Measurements from ENCODE around the gene RIOK1.

RIOK1 gene

DNA sequence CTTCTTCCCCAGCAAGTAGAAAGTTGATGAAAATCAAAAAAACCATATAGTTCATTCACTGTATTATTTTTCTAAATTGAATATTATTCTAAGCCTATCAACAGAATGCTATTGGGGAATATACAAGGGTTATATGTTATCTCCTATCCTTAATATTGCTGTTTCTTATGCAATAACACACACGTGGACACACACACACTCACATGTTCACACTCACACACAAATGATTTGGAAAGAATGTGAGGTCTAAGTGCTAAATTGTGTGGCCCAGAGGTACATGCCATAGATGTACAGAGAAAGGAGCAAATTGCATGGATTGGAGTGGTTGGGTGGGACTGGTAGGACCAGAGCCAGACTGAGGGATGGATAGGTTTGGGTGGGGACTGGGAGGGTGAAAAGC lies 45.1 kb downstream of the RIOK1 start:
- TF ChIP-seq POLR2A (IDR thresholded peaks at IDR 0.05; ENCODE audit: low read depth, low read length) (no peak), SPI1 (IDR thresholded peaks at IDR 0.05; ENCODE audit: low read depth, low read length) (no peak), PAX5 (IDR thresholded peaks at IDR 0.05; ENCODE audit: insufficient read depth, low read length, severe bottlenecking) (no peak)
- DNase-seq (ENCODE audit: insufficient read length, low spot score) (no peak), FAIRE-seq (no peak)

DNA sequence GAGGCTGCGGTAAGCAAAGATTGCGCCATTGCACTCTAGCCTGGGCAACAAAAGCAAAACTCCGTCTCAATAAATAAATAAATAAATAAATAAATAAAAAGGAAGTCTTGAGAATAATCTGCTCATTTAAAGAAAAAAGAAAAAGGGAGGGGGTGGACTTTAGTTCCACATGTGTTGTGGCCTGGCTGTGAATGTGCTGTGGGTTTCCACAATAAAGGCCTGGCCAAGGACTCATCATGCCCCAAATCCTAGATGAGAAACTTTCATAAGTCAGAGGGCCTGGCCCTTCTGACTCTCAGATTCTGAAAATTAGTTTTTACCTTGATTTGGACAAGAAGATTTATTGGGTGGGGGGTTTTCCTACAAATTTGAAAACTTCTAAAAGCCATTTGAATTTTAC lies 48.4 kb downstream of the RIOK1 start:
- DNase-seq (ENCODE audit: insufficient read length, low spot score) = no peak
- no peak for TF ChIP-seq POU2F2 (IDR thresholded peaks at IDR 0.05; ENCODE audit: low read depth, low read length)
- TF ChIP-seq TAF1 (IDR thresholded peaks at IDR 0.05; ENCODE audit: low read depth, low read length) = no peak
- TF ChIP-seq POLR2A (IDR thresholded peaks at IDR 0.05; ENCODE audit: low read depth, low read length) = no peak
- no peak for TF ChIP-seq PAX5 (IDR thresholded peaks at IDR 0.05; ENCODE audit: insufficient read depth, low read length, severe bottlenecking)
- no peak for TF ChIP-seq POLR2AphosphoS5 (IDR thresholded peaks at IDR 0.05; ENCODE audit: low read depth, low read length)
- FAIRE-seq = no peak

DNA sequence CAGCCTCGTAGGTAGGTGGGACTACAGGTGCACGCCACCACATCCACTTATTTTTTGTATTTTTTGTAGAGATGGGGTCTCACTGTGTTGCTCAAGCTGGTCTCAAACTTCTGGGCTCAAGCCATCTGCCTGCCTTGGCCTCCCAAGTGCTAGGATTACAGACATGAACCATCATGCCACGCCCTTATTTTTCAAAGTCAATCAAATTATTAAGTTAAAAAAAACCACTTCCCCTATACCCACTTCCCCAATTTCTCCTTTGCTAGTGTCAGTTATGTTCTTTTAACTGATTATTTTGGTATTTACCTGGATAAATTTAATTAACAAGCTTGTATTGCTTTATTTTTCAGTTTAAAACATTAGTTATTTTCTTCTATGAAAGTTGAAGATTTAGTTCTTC lies 49.6 kb downstream of the RIOK1 start:
- no peak for DNase-seq (ENCODE audit: insufficient read length, low spot score)
- FAIRE-seq = no peak
- TF ChIP-seq SPI1 (IDR thresholded peaks at IDR 0.05; ENCODE audit: low read depth, low read length) = peak; percentile 59
- TF ChIP-seq POU2F2 (IDR thresholded peaks at IDR 0.05; ENCODE audit: low read depth, low read length) = no peak

DNA sequence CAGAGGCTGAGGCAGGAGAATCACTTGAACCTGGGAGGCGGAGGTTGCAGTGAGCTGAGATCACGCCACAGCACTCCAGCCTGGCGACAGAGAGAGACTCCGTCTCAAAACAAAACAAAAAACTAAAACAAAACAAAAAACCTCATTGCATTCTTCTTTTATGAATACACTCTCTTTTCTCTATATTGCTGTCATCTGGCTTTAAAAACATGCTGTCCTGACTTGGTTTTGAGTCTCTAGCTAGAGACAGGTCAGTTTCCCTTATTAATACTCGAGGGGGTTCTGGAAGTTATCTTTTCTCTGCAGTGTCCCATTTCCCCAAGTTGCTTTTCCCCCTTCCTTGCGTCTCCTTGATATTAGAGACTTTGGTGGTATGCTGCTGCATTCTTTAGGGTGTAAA lies 50.9 kb downstream of the RIOK1 start:
- DNase-seq (ENCODE audit: insufficient read length, low spot score) (no peak), FAIRE-seq (no peak)
- no peak for TF ChIP-seq POLR2AphosphoS5 (IDR thresholded peaks at IDR 0.05; ENCODE audit: low read depth, low read length)
- TF ChIP-seq PAX5 (IDR thresholded peaks at IDR 0.05; ENCODE audit: insufficient read depth, low read length, severe bottlenecking) = no peak
- no peak for TF ChIP-seq TAF1 (IDR thresholded peaks at IDR 0.05; ENCODE audit: low read depth, low read length)
- no peak for TF ChIP-seq POU2F2 (IDR thresholded peaks at IDR 0.05; ENCODE audit: low read depth, low read length)
- no peak for TF ChIP-seq POLR2A (IDR thresholded peaks at IDR 0.05; ENCODE audit: low read depth, low read length)
- no peak for TF ChIP-seq SPI1 (IDR thresholded peaks at IDR 0.05; ENCODE audit: low read depth, low read length)

DNA sequence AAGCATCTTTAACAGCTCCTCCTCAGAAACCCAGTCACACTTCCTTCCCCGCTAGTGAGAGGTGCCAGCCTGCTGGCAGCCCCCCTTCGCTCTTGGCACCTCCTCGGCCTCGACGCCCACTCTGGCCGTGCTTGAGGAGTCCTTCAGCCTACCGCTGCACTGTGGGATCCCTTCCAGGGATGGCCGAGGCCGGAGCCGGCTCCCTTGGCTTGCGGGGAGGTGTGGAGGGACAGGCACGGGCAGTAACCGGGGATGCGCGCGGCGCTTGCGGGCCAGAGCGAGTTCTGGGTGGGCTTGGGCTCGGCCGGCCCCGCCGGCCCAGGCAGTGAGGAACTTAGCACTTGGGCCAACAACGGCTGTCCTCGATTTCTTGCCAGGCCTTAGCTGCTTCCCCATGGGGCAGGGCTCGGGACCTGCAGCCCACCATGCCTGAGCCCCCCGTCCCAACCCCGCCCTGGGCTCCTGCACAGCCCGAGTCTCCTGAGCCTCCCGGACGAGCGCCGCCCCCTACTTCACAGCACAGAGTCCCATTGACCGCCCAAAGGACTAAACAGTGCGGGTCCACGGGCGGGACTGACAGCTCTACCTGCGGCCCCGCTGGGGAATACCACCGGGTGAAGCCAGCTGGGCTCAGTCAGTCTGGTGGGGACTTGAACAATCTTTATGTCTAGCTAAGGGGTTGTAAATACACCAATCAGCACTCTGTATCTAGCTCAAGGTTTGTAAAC lies 51.6 kb downstream of the RIOK1 start:
- TF ChIP-seq PAX5 (IDR thresholded peaks at IDR 0.05; ENCODE audit: insufficient read depth, low read length, severe bottlenecking) = no peak
- TF ChIP-seq SPI1 (IDR thresholded peaks at IDR 0.05; ENCODE audit: low read depth, low read length) = no peak
- no peak for TF ChIP-seq TAF1 (IDR thresholded peaks at IDR 0.05; ENCODE audit: low read depth, low read length)
- TF ChIP-seq POLR2AphosphoS5 (IDR thresholded peaks at IDR 0.05; ENCODE audit: low read depth, low read length) = no peak
- no peak for TF ChIP-seq POU2F2 (IDR thresholded peaks at IDR 0.05; ENCODE audit: low read depth, low read length)
- TF ChIP-seq POLR2A (IDR thresholded peaks at IDR 0.05; ENCODE audit: low read depth, low read length) = no peak
- FAIRE-seq = no peak
- DNase-seq (ENCODE audit: insufficient read length, low spot score) = no peak

DNA sequence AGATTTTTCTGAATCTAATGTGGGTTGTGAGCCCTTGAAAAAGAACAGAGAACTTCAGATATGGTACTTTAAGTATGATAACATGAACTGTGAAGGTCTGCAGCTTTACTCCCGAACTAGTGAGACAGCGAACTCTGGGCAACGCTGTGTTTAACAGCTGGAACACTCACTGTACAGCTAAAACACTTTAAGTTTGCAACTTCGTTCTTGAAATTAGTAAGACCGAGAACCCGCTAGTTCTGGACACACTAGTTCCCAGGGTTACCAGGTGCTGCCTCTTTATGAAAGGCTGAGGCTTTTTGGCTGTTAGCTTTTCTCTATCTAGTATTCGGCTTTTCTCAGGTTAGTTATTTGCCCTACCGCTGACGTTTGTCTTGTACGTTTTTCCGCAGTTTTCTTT lies 52.9 kb downstream of the RIOK1 start:
- DNase-seq (ENCODE audit: insufficient read length, low spot score) = peak; percentile 20
- peak; percentile 28 for FAIRE-seq
- TF ChIP-seq POLR2A (IDR thresholded peaks at IDR 0.05; ENCODE audit: low read depth, low read length) (no peak), POLR2AphosphoS5 (IDR thresholded peaks at IDR 0.05; ENCODE audit: low read depth, low read length) (no peak), PAX5 (IDR thresholded peaks at IDR 0.05; ENCODE audit: insufficient read depth, low read length, severe bottlenecking) (no peak)

DNA sequence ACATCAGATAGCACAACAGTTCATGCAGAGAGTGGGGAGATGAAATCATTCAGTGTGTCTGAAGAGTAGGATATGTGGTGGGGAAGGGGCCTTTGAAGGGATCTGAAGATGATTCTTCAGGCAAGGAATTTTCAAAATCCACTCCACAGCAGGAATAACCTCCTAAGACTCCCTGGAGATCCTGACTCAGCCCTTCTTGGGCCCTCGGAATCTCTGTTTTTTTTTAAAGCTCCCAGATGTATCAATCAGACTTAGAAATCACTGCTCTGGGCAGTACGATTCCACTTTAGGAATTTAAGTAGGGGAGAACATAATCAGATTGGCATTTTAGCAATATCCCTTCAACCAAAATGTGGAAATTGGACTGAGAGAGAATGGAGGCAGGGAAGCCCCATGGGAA lies 55.5 kb downstream of the RIOK1 start:
- no peak for TF ChIP-seq POLR2AphosphoS5 (IDR thresholded peaks at IDR 0.05; ENCODE audit: low read depth, low read length)
- no peak for TF ChIP-seq POU2F2 (IDR thresholded peaks at IDR 0.05; ENCODE audit: low read depth, low read length)
- no peak for TF ChIP-seq POLR2A (IDR thresholded peaks at IDR 0.05; ENCODE audit: low read depth, low read length)
- TF ChIP-seq TAF1 (IDR thresholded peaks at IDR 0.05; ENCODE audit: low read depth, low read length) = no peak
- TF ChIP-seq SPI1 (IDR thresholded peaks at IDR 0.05; ENCODE audit: low read depth, low read length) = no peak
- no peak for TF ChIP-seq PAX5 (IDR thresholded peaks at IDR 0.05; ENCODE audit: insufficient read depth, low read length, severe bottlenecking)
- no peak for FAIRE-seq

DNA sequence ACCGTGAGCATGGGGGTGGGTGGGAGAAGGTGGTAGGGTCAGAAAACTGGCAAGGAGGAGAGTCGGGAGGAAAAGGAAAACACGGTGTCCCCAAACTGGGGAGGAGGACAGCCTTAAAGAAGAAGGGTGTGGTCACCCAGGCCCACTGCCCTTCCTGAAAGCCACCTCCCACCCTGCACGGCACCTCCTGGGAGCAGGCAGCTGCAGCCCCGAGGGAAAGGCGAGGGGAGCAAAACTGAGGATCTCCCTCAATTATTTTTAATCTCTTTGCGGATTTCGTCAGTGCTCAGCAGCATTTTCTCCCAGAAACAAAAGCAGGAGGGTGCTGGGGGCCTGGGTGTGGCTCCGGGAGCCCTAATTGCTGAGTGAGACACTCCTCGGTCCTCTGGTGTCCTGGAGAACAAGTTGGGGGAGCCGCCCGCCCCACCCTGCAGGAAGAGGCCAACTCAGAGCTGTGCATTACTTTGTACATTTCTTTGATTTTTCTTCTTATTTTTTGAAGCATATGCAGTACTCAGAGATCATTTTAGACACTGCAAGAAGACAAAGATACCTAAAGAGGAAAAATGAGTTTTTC lies 56.4 kb downstream of the RIOK1 start:
- no peak for FAIRE-seq
- TF ChIP-seq PAX5 (IDR thresholded peaks at IDR 0.05; ENCODE audit: insufficient read depth, low read length, severe bottlenecking) (no peak), POLR2A (IDR thresholded peaks at IDR 0.05; ENCODE audit: low read depth, low read length) (no peak), POU2F2 (IDR thresholded peaks at IDR 0.05; ENCODE audit: low read depth, low read length) (no peak), SPI1 (IDR thresholded peaks at IDR 0.05; ENCODE audit: low read depth, low read length) (no peak), POLR2AphosphoS5 (IDR thresholded peaks at IDR 0.05; ENCODE audit: low read depth, low read length) (no peak), TAF1 (IDR thresholded peaks at IDR 0.05; ENCODE audit: low read depth, low read length) (no peak)

More for the DNA sequence above, 55.5 kb downstream of the RIOK1 start:
- DNase-seq (ENCODE audit: insufficient read length, low spot score) = no peak

DNA sequence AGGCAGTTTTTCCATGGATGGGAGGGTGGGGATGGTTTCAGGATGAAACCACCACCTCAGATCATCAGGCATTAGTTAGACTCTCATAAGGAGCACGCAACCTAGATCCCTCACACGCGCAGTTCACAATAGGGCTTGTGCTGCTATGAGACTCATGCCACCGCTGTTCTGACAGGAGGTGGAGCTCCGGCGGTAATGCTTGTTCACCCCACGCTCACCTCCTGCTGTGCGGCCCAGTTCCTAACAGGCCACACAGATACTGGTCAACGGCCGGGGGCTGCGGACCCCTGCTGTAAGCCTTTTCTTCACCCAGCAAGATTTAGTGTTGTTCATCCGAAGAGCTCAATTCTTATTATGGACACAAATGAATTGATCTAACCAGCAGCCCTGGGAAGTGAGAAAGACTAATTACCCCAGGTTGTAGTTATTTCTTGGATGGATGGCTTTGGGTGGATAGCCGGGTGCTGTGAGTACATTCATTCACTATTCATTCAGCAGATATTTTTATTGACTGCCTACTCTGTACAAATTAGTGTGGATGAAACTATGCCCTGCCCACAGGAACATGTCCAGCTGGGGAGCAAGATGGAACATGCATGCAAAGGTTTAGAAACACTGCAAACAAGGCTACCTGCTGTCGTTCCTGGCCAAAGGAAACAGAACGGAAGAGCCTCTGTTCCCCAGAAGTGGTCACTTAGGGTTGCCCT lies 57.2 kb downstream of the RIOK1 start:
- no peak for TF ChIP-seq POLR2AphosphoS5 (IDR thresholded peaks at IDR 0.05; ENCODE audit: low read depth, low read length)
- TF ChIP-seq TAF1 (IDR thresholded peaks at IDR 0.05; ENCODE audit: low read depth, low read length) = no peak
- no peak for TF ChIP-seq SPI1 (IDR thresholded peaks at IDR 0.05; ENCODE audit: low read depth, low read length)
- TF ChIP-seq POU2F2 (IDR thresholded peaks at IDR 0.05; ENCODE audit: low read depth, low read length) = no peak
- FAIRE-seq = no peak
- DNase-seq (ENCODE audit: insufficient read length, low spot score) = no peak

More for the DNA sequence above, 56.4 kb downstream of the RIOK1 start:
- no peak for DNase-seq (ENCODE audit: insufficient read length, low spot score)

DNA sequence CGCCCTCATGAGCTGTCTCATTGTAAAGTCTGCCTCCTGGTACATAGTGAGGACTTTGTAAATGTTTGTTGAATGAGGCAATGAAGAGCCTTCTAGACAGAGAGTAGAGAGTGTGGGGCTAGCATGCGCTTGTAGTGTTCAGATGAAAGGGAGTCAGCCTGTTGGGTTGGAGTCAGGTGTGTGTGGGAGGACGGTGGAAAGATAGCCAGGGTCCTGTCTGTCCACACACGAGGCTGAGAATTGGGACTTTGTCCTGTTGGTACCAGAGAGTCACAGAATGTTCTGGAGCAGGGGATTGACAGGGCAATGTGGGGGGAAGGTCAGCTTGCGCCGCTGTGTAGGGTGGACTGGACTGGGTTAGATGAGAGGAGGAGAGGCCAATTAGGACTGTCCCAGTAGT lies 58.6 kb downstream of the RIOK1 start:
- TF ChIP-seq TAF1 (IDR thresholded peaks at IDR 0.05; ENCODE audit: low read depth, low read length) (no peak), POU2F2 (IDR thresholded peaks at IDR 0.05; ENCODE audit: low read depth, low read length) (no peak), SPI1 (IDR thresholded peaks at IDR 0.05; ENCODE audit: low read depth, low read length) (no peak), POLR2A (IDR thresholded peaks at IDR 0.05; ENCODE audit: low read depth, low read length) (no peak), PAX5 (IDR thresholded peaks at IDR 0.05; ENCODE audit: insufficient read depth, low read length, severe bottlenecking) (no peak), POLR2AphosphoS5 (IDR thresholded peaks at IDR 0.05; ENCODE audit: low read depth, low read length) (no peak)
- no peak for FAIRE-seq

More for the DNA sequence above, 58.6 kb downstream of the RIOK1 start:
- no peak for DNase-seq (ENCODE audit: insufficient read length, low spot score)

Measured in GM12891 (cell line).